Fibroblast of mammary gland (primary cell): ENCODE results near the gene OGFRL1.
"Not testable (repeated sequence)": the region's sequence is repeated elsewhere in the genome, so short reads cannot be mapped to it uniquely, and the experiment has no call there.

Experiments
- DNase-seq: peaks from one replicate; pipeline ENCODE4 v3.0.0-alpha.2; 2010; ENCODE audit warnings: low read depth
- H3K4me3 ChIP-seq: 2 replicates; pipeline ENCODE4 v1.5.1; 2011; ENCODE audit warnings: low read depth, mild to moderate bottlenecking, low read length, moderate library complexity; ENCODE audit not compliant: control insufficient read depth
- TF ChIP-seq, protein P1 (sequence below): conservative IDR thresholded peaks from 2 replicates; pipeline ENCODE4 v1.5.1; 2011; ENCODE audit warnings: low read depth, low read length, inconsistent platforms; ENCODE audit not compliant: control insufficient read depth, insufficient read depth

Gene OGFRL1

DNA sequence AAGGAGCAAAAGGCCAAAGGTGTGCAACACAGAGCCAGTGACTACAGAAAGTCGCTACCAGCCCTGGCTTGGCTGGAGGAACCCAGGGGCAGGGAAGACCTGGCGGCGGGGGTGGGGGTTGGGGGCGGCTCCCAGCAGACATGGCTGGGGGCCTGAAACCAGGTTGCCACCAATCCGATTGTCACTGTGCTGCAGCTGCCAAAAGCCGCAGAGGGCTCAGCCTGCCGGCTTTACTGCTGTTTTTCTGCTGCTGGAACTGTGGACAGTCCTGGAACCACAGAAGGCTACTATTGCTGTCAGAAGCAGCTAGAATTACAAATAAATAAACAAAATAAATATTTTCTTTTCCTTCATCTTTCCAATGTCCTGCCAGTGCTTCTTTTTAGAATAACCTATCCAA lies 25.7 kb upstream of the OGFRL1 start:
- TF ChIP-seq, protein P1, sequence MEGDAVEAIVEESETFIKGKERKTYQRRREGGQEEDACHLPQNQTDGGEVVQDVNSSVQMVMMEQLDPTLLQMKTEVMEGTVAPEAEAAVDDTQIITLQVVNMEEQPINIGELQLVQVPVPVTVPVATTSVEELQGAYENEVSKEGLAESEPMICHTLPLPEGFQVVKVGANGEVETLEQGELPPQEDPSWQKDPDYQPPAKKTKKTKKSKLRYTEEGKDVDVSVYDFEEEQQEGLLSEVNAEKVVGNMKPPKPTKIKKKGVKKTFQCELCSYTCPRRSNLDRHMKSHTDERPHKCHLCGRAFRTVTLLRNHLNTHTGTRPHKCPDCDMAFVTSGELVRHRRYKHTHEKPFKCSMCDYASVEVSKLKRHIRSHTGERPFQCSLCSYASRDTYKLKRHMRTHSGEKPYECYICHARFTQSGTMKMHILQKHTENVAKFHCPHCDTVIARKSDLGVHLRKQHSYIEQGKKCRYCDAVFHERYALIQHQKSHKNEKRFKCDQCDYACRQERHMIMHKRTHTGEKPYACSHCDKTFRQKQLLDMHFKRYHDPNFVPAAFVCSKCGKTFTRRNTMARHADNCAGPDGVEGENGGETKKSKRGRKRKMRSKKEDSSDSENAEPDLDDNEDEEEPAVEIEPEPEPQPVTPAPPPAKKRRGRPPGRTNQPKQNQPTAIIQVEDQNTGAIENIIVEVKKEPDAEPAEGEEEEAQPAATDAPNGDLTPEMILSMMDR, result no peak
- no peak for DNase-seq
- H3K4me3 ChIP-seq, result no peak overlapping the region

DNA sequence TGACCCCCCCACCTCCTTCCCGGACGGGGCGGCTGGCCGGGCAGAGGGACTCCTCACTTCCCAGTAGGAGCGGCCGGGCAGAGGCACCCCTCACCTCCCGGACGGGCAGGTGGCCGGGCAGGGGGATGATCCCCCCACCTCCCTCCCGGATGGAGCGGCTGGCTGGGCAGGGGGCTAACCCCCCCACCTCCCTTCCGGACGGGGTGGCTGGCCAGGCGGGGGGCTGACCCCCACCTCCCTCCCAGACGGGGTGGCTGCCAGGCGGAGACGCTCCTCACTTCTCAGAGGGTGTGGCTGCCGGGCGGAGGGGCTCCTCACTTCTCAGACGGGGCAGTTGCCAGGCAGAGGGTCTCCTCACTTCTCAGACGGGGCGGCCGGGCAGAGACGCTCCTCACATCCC lies 22.2 kb upstream of the OGFRL1 start:
- not testable (repeated sequence) for DNase-seq, H3K4me3 ChIP-seq

DNA sequence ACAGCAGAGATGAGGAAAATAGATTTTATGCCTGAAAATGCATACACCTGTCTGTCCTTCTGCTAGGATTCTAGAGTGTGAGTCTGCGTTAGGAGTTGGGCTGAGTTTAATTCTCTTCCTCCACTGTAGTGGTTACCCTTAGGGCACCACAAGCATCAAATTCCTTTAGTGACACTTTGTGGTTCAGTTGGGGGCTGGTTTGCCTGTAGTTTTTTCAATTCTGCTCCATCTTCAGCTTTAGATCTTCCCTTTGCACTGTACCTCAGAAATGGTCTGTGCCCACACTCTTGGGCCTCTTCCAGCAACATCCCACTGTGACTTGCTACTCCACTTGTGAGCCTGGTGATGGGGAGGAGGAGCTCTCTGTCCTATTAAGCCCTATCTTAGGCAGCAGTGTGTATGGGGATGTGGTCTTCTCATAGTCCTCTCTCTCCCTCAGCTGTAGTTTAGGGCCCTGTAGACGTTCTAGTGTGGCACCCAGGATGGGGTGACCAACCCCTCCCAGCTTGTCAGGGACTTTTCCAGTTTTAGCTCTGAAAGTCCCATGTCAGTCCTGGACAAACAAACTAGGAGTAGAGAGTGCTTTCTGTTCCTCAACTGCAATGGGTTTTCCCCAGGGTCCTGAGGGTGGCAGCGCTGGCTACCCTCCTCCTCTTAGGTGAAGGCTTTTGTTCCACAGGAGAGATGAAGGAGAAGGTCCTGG lies 19.7 kb upstream of the OGFRL1 start:
- TF ChIP-seq, protein P1, result no peak
- no peak overlapping the region for H3K4me3 ChIP-seq
- DNase-seq, result no peak

DNA sequence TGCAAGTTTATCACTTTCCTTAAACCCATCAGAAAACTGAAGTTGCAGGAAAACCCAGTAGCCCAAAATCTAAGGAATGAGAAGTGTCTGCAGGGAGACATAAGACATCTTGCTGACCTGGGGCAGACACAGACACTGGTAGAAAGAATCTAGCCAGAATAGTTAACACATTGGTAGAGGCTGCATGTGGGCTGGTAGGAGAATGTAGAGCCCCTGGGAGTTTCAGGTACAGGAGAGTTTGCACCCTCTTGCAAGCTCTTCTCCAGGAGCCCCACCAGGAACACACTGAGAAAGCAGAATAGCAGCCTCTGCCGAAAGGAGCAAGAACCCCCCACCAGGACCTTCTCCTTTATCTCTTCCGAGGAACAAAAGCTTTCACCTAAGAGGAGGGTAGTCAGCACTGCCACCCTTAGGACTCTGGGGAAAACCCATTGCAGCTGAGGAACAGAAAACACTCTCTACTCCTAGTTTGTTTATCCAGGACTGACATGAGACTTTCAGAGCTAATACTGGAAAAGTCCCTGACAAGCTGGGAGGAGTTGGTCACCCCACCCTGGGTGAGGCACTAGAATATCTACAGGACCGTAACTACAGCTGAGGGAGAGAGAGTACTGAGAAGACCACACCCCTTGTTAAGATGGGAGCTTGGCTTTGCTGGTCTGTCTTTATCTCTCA lies 10.5 kb upstream of the OGFRL1 start:
- TF ChIP-seq, protein P1, result no peak
- no peak overlapping the region for H3K4me3 ChIP-seq
- DNase-seq, result no peak

DNA sequence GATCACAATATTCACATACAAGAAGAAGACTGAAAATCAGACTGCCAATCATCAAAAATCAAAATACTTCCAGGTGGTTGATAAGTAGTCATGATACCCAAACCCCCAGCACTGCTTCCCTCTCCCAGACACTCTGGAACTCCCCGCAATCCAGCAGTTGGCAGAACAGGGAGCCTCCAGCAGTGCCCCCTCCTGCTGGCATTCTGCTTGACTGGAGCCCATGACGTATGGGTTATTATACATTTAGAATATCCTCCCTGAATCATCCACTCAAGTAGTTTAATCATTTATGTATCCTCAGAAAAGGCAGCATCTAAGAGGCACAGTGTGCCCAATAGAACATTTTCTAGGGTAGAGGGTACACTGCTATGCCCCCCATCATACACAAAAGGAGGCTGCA lies 9.3 kb upstream of the OGFRL1 start:
- TF ChIP-seq, protein P1, result no peak
- DNase-seq, result no peak
- no peak overlapping the region for H3K4me3 ChIP-seq

DNA sequence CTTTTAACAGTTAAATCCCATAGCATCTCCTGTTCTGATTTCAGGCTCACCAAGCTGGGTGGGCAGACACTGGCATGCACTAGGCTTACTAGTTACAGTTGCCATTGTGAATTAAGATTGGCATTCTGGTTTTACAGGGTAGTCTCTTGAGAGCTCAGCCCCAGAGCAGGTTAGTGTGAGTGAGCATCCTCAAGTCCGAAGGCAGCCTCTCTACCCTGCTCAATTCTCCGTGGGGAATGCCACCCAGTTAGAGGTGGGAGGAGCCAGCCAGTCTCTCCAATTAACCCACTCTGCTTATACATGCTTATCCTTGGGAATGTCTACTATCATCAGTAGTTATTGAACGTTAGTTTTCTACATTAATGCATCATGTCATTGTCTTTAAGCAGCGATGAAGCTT lies 8.9 kb upstream of the OGFRL1 start:
- TF ChIP-seq, protein P1, result no peak
- H3K4me3 ChIP-seq, result no peak overlapping the region
- no peak for DNase-seq

DNA sequence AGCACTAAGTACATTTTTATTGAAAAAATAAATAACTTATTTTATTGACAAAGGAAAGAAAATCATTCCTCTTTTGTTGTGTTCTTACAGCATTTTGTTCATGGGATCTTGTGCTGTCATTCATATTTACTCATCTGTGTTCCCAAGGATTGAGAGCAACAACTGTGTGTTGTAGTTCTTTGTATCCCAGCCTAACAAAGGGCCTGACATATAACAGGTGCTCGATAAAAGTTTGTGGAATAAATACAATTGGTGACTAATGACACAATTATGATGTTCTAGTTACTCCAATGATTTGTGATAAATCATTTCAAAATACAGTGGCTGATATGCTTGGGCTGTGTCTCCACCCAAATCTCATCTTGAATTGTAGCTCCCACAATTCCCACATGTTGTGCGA lies 7.9 kb upstream of the OGFRL1 start:
- no peak overlapping the region for H3K4me3 ChIP-seq
- TF ChIP-seq, protein P1, result no peak
- DNase-seq, result no peak
